HepG2 (cell line): ENCODE measurements around the gene ELAC1. TPM values are rescaled to one million over a fixed set of nuclear protein-coding genes. Genes with fewer than 3 reads are reported as not detected.

Experiments used
- ARHGAP35 ChIP-seq: sonication (generic); formaldehyde crosslinking; IDR thresholded peaks from 2 replicates; pipeline ENCODE4 v1.9.0; 2022; ENCODE audit warnings: mild to moderate bottlenecking, inconsistent platforms, moderate library complexity, missing genetic modification reagents, borderline replicate concordance
- CCDC6 ChIP-seq: sonication (generic); formaldehyde crosslinking; IDR thresholded peaks from 2 replicates; pipeline ENCODE4 v1.8.1; 2022; ENCODE audit warnings: mild to moderate bottlenecking, missing genetic modification reagents, moderate library complexity
- CREBL2 ChIP-seq: sonication (generic); formaldehyde crosslinking; IDR thresholded peaks from 2 replicates; pipeline ENCODE4 v1.8.1; 2023; ENCODE audit warnings: missing genetic modification reagents, mild to moderate bottlenecking, borderline replicate concordance
- CREM ChIP-seq, 2 experiments: sonication (generic) in 1 of 2; formaldehyde crosslinking in 1 of 2; IDR thresholded peaks; 2 replicates each; pipeline versions ENCODE4 v1.4.0 to v1.6.1; 2016 to 2020; ENCODE audit warnings: antibody characterized with exemption in 1 of 2, mild to moderate bottlenecking in 1 of 2, missing genetic modification reagents in 1 of 2
- CTCF ChIP-seq: sonication (generic); formaldehyde crosslinking; IDR thresholded peaks from 2 replicates; pipeline ENCODE4 v1.5.0; 2020; ENCODE audit warnings: mild to moderate bottlenecking, missing genetic modification reagents, moderate library complexity
- GATA4 ChIP-seq: sonication (generic); IDR thresholded peaks from 2 replicates; pipeline ENCODE4 v1.6.1; 2016; ENCODE audit warnings: antibody characterized with exemption, low read depth, borderline replicate concordance
- JUND ChIP-seq: sonication (generic); formaldehyde crosslinking; IDR thresholded peaks from 2 replicates; pipeline ENCODE4 v1.8.0; 2022; ENCODE audit warnings: mild to moderate bottlenecking, missing genetic modification reagents
- POLR2G ChIP-seq: fragments of 200-400 bp; formaldehyde crosslinking; IDR thresholded peaks from 2 replicates; pipeline ENCODE4 v1.6.1; 2018; ENCODE audit warnings: mild to moderate bottlenecking, low read depth, low read length, moderate library complexity
- RBAK ChIP-seq: sonication (generic); formaldehyde crosslinking; IDR thresholded peaks from 2 replicates; pipeline ENCODE4 v1.5.1; 2020; ENCODE audit warnings: mild to moderate bottlenecking, missing genetic modification reagents
- RBFOX2 ChIP-seq: fragments of 200-400 bp; formaldehyde crosslinking; IDR thresholded peaks from 2 replicates; pipeline ENCODE4 v1.6.1; 2017; ENCODE audit warnings: low read depth, mild to moderate bottlenecking, low read length
- SETDB1 ChIP-seq: sonication (generic); formaldehyde crosslinking; IDR thresholded peaks from 2 replicates; pipeline ENCODE4 v1.5.1; 2020; ENCODE audit warnings: missing genetic modification reagents, mild to moderate bottlenecking, borderline replicate concordance
- SIN3A ChIP-seq: IDR thresholded peaks from 2 replicates; pipeline ENCODE4 v1.6.1; 2011; ENCODE audit warnings: low read depth, mild to moderate bottlenecking, control low read depth, low read length, borderline replicate concordance
- SOX5 ChIP-seq: IDR thresholded peaks from 2 replicates; pipeline ENCODE4 v1.6.1; 2016; ENCODE audit warnings: borderline replicate concordance
- STAT6 ChIP-seq: sonication (generic); formaldehyde crosslinking; IDR thresholded peaks from 2 replicates; pipeline ENCODE4 v1.4.0; 2020; ENCODE audit warnings: missing genetic modification reagents, mild to moderate bottlenecking, borderline replicate concordance
- TEAD3 ChIP-seq: optimal IDR thresholded peaks from 2 replicates; pipeline ENCODE3; 2016; ENCODE audit warnings: borderline replicate concordance
- ZFP37 ChIP-seq: sonication (generic); formaldehyde crosslinking; IDR thresholded peaks from 2 replicates; pipeline ENCODE4 v1.4.0; 2020; ENCODE audit warnings: missing genetic modification reagents, borderline replicate concordance
- ZGPAT ChIP-seq: IDR thresholded peaks from 2 replicates; pipeline ENCODE4 v1.6.1; 2016; ENCODE audit warnings: mild to moderate bottlenecking
- ZNF512 ChIP-seq: sonication (generic); formaldehyde crosslinking; IDR thresholded peaks from 2 replicates; pipeline ENCODE4 v1.4.0; 2020; ENCODE audit warnings: mild to moderate bottlenecking, missing genetic modification reagents
- ZNF580 ChIP-seq: IDR thresholded peaks from 2 replicates; pipeline ENCODE4 v1.6.1; 2016; ENCODE audit warnings: low read depth, borderline replicate concordance
- ZNF768 ChIP-seq: sonication (generic); formaldehyde crosslinking; IDR thresholded peaks from 2 replicates; pipeline ENCODE4 v1.4.0; 2020; ENCODE audit warnings: missing genetic modification reagents
- polyA plus RNA-seq, 8 experiments: library from polyadenylated mRNA; depleted of rRNA in 3 of 8; stranded (reverse) in 7 of 8; unstranded in 1 of 8; fragments of >200 nt; fragmentation: Illumina TruSeq in 4 of 8; extraction: Trizol in 4 of 8; gene quantifications; 2 replicates each; pipeline versions ENCODE4 v1.2.1 to v1.2.3, GENCODE V29; 2011 to 2016; ENCODE audit warnings: low read depth in 4 of 8, missing spikeins in 1 of 8, mixed read lengths in 1 of 8; ENCODE audit not compliant: insufficient read depth in 1 of 8
- total RNA-seq, 5 experiments: library from RNA; depleted of rRNA; stranded (reverse); fragments of >200 nt; fragmentation: Illumina TruSeq; extraction: Trizol; gene quantifications; 2 replicates each; pipeline ENCODE4 v1.2.3, GENCODE V29; 2016; ENCODE audit warnings: low read depth in 1 of 5

Gene ELAC1
- total and polyA plus RNA-seq, 2 of the 13 experiments (the other 11 are each of a cell fraction or from before 2014, with no cell fraction given), result 1.9 to 3.6 TPM

GRCh38 chr18:50967714-50968661, at the start of gene ELAC1 (continued):
- TF ChIP-seq SOX5 (CRISPR knock-in tag) (no peak), POLR2G (peak; percentile 94), SIN3A (no peak), CCDC6 (CRISPR knock-in tag) (peak; percentile 82; the same call in 1 of the 2 replicates), GATA4 (no peak), ZFP37 (no peak), RBAK (CRISPR knock-in tag) (no peak), RBFOX2 (peak; percentile 97), ZGPAT (CRISPR knock-in tag) (peak; percentile 36; the same call in 1 of the 2 replicates), SETDB1 (no peak), ARHGAP35 (CRISPR knock-in tag) (0 out of 2 replicates have a peak, but pooled peaks have one; percentile 34), TEAD3 (peak; percentile 38), JUND (CRISPR knock-in tag) (peak; percentile 51; the same call in 1 of the 2 replicates), CREBL2 (CRISPR knock-in tag) (no peak), ZNF580 (no peak; the same call in 1 of the 2 replicates), CREM (IDR thresholded peaks at IDR 0.05) (no peak), CREM (CRISPR knock-in tag; IDR thresholded peaks at IDR 0.05) (no peak), STAT6 (CRISPR knock-in tag) (no peak), ZNF512 (CRISPR knock-in tag) (no peak), CTCF (CRISPR knock-in tag) (peak; percentile 38), ZNF768 (CRISPR knock-in tag) (peak; percentile 77; the same call in 1 of the 2 replicates)
